NOMO-1 treated with dmso at 0.1 percent for 144 hours (cell line): ENCODE data around the gene ATP6V0B.

Source experiments
- DNase-seq: peaks from one replicate; lab custom pipeline; 2025; ENCODE audit not compliant: unreplicated experiment; lab: John Stamatoyannopoulos, UW

ATP6V0B gene

GRCh38 chr1:43999455-43999854 is 24.7 kb downstream of the ATP6V0B start:
- DNase-seq = no peak

- DNase-seq = no peak
These were observed 25.4 kb downstream of the ATP6V0B start for GRCh38 chr1:44000122-44000665.

DNA sequence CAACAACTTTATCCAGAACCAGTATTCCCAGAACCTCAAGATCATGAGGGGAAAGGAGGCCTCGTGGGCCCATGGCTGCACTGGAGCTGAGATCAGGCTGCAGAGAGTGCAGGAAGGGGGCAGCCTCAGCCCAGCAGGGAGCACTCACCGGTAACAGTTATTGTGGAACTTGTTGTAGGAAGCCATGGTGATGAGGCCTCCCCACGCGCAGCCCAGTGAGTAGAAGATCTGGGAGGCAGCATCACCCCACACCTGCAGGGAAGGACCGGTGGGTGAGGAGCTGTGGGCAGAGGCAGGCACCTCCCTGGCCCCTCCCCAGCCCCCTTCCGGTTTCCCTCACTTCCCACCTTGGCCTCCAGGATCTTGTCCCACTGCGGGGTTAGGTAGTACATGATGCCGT is 27.4 kb downstream of the ATP6V0B start:
- DNase-seq = no peak

- DNase-seq = no peak
These were observed 27.9 kb downstream of the ATP6V0B start for GRCh38 chr1:44002606-44003157.

GRCh38 chr1:44008259-44008658 is 33.5 kb downstream of the ATP6V0B start:
- no peak for DNase-seq

- DNase-seq = no peak
These were observed 36.2 kb downstream of the ATP6V0B start for GRCh38 chr1:44010935-44011471.

GRCh38 chr1:44012404-44012803 is 37.6 kb downstream of the ATP6V0B start:
- no peak for DNase-seq

DNA sequence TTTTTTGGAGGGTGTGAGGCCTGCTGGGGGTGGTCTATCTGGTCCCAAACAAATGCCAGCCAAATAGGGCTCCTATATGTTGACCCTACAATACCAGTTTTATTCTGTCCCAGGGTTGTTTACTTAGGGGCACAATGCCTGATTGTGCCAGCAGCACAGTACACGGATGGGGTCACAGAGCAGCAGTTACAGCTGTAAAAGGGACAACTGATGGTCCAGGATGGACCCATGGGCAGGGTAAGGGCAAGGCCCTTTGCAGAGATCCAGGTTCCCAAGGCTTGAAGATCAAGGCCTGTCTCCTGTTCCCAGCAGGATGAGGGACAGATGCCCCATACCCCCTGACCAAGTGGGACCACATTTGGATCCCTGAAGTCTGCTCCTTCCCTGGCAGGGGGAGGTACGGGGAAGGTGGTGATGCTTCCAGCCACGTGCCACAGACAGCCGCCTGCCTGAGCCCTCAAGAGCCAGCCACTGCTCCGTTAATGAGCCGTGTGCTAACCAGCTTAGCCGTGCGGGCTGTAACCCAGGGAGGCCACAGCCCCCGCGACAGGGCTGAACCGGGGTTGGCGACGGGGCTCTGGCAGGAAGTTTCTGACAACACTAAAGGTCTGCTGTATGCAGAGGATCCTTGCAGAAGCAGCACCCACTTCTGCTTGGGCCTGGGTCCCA is 38.3 kb downstream of the ATP6V0B start:
- DNase-seq = no peak

DNA sequence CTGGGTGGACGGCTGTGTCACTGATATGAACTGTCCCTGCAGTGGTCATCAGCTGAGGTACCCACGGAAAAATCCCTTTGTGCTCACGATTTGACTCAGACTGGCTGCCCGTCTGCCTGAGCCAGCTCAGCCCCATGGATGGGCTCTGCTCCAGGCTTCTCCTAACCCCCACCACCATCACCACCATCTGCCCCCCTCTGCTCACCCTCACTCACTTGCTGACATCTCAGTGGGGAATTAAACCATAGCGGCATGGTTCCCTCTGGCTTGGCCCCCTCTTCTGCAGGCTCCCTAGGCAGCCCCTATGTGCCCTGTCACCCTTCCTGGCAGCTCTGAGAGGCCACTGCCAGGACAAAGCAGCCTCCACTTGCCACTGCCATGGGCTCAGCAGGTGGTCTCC is 39.2 kb downstream of the ATP6V0B start:
- DNase-seq = no peak

- no peak for DNase-seq
These were observed 39.8 kb downstream of the ATP6V0B start for GRCh38 chr1:44014365-44015104.

DNA sequence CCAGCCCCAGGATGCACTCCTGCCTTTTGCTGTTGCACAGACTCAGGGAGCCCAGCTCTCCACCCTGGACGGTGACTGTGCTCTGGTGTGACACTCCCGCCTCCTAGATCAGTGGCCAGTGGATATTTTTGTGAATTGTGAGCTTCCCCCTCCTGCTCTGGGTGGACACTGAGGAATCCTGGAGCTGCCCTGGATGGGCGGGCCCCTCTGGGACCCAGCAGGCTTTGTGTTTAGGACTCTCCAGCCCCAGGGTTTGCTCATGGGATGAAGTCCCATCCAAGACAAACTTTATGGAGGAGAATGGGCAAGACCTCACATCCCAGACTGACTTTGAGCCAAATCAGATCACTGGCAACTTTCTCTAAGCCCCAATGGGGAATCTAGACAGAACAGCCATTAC is 40.4 kb downstream of the ATP6V0B start:
- DNase-seq = no peak

DNA sequence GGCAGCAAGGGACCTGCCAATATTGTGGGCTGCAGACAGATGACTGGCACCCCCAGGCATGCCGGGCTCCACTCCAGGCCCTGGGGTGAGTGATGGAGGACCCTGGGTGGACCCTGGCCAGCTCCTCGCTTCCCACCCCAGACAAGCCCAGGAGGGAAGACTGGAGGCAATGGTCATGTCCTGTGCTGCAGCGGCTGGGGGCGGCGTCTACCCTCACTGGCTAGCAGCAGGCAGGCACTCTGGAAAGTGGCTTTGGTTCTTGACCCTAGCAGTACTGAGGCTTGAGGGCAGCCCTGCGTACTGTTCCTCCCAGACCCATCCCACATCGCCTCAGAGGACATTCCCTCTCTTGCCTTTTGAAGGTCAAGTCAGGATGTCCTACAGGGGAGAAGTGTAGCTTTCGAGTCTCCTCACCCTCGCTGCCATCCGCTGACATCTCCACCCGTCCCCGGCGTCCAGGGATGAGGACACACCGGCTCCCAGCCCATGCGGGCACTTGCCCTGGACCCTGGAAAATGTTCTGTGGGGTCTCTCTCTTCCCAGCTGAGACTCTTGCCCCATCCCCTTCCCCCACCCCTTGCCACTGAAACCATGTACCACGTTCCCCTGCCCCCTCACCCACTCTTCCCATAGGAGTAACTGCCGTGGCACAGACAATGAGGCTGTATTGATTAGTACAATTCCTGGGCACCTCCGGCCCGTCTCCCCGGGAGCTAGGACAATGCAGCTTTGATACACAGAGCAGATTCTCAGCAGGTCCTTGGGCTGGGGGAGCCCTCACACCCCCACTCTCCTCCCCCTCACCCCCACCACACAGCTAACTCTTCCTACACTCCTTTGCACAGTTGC is 41.5 kb downstream of the ATP6V0B start:
- no peak for DNase-seq

- no peak for DNase-seq
These were observed 42.2 kb downstream of the ATP6V0B start for GRCh38 chr1:44016890-44017400.

GRCh38 chr1:44019466-44019948 is 44.7 kb downstream of the ATP6V0B start:
- DNase-seq = no peak

DNA sequence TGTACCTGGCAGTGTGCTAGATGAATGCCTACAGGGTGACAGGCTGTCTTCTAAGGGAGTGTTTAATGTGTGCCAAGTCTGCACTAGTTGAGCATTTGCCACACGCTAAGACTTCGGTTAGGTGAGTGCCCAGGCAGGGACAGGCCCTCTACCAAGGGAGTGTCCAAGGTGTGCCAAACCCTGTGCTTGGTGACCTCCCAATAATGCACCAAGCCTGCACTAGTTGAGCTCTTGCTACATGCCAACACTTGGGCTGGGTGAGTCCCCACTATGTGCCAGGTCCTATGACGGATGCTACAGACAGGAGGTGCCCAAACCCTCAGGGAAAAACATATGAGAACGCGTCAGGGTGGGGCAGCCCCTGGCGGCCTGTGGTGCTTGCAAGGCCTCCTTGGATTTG is 45.7 kb downstream of the ATP6V0B start:
- DNase-seq = no peak

DNA sequence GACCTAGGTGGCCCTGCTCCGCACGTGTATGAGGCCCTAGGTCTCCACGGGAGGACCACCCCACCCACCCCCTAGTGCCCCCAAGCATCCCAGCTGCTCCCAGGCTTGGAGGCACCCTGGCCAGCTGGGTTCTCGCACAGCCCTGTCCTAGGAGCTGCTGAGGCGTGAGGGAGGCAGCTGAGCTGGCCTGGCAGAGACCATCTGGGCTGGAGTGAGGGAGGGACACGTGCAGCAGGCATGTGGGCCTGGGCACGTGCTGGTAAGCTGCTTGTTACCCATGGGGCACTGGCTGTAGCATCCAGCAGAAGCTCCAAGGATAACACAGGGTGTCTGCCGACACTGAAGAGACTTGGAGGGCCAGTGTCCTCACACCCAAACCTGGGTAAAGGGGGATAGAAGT is 46.4 kb downstream of the ATP6V0B start:
- DNase-seq = no peak

- DNase-seq = no peak
These were observed 47.0 kb downstream of the ATP6V0B start for GRCh38 chr1:44021581-44022321.

GRCh38 chr1:44024031-44024902 is 49.5 kb downstream of the ATP6V0B start:
- no peak for DNase-seq
